PC-3 (cell line): ENCODE results near the gene DLG2. TPM values are rescaled to one million over a fixed set of nuclear protein-coding genes. Genes with fewer than 3 reads are reported as not detected.

Experiments
- ATAC-seq: fragments of 200-7000 bp; cut with Tn5 transposase; 2 replicates; pipeline ENCODE4 v1.9.1; 2020; ENCODE audit warnings: mild to moderate bottlenecking, moderate library complexity
- BruUV-seq: library from RNA; stranded (reverse); fragments of 400-500 nt; replicated peaks from 2 replicates; lab custom pipeline; 2021; lab: Mats Ljungman, UMichigan
- CTCF ChIA-PET: fragments of 300-600 bp; sonication (Branson Sonifier 250); formaldehyde crosslinking; loops from one replicate; lab custom pipeline; 2022; ENCODE audit warnings: antibody characterized with exemption; lab: Charles Lee
- POLR2A ChIA-PET: fragments of 300-600 bp; sonication (Branson Sonifier 250); formaldehyde crosslinking; loops from one replicate; lab custom pipeline; 2022; ENCODE audit warnings: antibody characterized with exemption; ENCODE audit not compliant: unreplicated experiment; lab: Charles Lee
- DNase-seq: peaks from one replicate; pipeline ENCODE4 v3.0.0-alpha.2; 2015
- H2AFZ ChIP-seq: fragments of 300-600 bp; sonication (generic); 2 replicates; pipeline ENCODE4 v1.6.0; 2016; ENCODE audit warnings: antibody characterized with exemption, low read length
- H3F3A ChIP-seq: fragments of 300-600 bp; sonication (generic); one replicate; pipeline ENCODE4 v1.6.0; 2017; ENCODE audit warnings: antibody characterized with exemption, low read length, control low read depth, mild to moderate bottlenecking; ENCODE audit not compliant: unreplicated experiment
- H3K27ac ChIP-seq: fragments of 300-600 bp; sonication (generic); 2 replicates; pipeline ENCODE4 v1.5.1; 2016; ENCODE audit warnings: mild to moderate bottlenecking, low read length
- H3K27me3 ChIP-seq: fragments of 300-600 bp; sonication (generic); 2 replicates; pipeline ENCODE4 v1.6.1; 2016; ENCODE audit warnings: low read length, mixed read lengths
- H3K36me3 ChIP-seq: fragments of 300-600 bp; sonication (generic); 2 replicates; pipeline ENCODE4 v1.6.1; 2016; ENCODE audit warnings: low read depth, mixed run types, low read length, mixed read lengths
- H3K4me1 ChIP-seq: fragments of 300-600 bp; sonication (generic); 2 replicates; pipeline ENCODE4 v1.5.1; 2016; ENCODE audit warnings: low read length; ENCODE audit not compliant: insufficient read depth
- H3K4me2 ChIP-seq: fragments of 300-600 bp; sonication (generic); 2 replicates; pipeline ENCODE4 v1.6.0; 2016; ENCODE audit warnings: low read length
- H3K4me3 ChIP-seq: fragments of 300-600 bp; sonication (generic); 2 replicates; pipeline ENCODE4 v1.5.1; 2016; ENCODE audit warnings: mild to moderate bottlenecking, low read length, mixed read lengths
- H3K79me2 ChIP-seq: fragments of 300-600 bp; sonication (generic); 2 replicates; pipeline ENCODE4 v1.6.1; 2017; ENCODE audit warnings: low read length, mixed read lengths
- H3K9ac ChIP-seq: fragments of 300-600 bp; sonication (generic); 2 replicates; pipeline ENCODE4 v1.6.0; 2016; ENCODE audit warnings: mild to moderate bottlenecking, low read length
- H3K9me2 ChIP-seq: fragments of 300-600 bp; sonication (generic); replicated peaks from 2 replicates; pipeline ENCODE4 v1.6.1; 2016; ENCODE audit warnings: mixed run types, low read length, mixed read lengths
- H3K9me3 ChIP-seq: fragments of 300-600 bp; sonication (generic); 2 replicates; pipeline ENCODE4 v1.6.1; 2016; ENCODE audit warnings: low read length, mixed read lengths
- H4K20me1 ChIP-seq: fragments of 300-600 bp; sonication (generic); 2 replicates; pipeline ENCODE4 v1.6.1; 2016; ENCODE audit warnings: low read length, mixed read lengths
- EZH2 ChIP-seq: fragments of 300-600 bp; sonication (generic); IDR thresholded peaks from one replicate; pipeline ENCODE4 v1.6.1; 2017; ENCODE audit warnings: antibody characterized with exemption, mild to moderate bottlenecking, low read length; ENCODE audit not compliant: unreplicated experiment
- EZH2phosphoT487 ChIP-seq: fragments of 300-600 bp; sonication (generic); IDR thresholded peaks from 2 replicates; pipeline ENCODE4 v1.6.1; 2018; ENCODE audit warnings: mild to moderate bottlenecking, antibody characterized with exemption, low read length, borderline replicate concordance
- intact Hi-C: fragments of 100-400 bp; cut with micrococcal nuclease; formaldehyde crosslinking; loops from 2 replicates; pipeline ENCODE4 v1.9.0; 2023
- total RNA-seq: library from RNA; depleted of rRNA; stranded (reverse); fragments of >200 nt; gene quantifications from 2 replicates; pipeline ENCODE4 v1.2.3, GENCODE V29; 2014
- TF ChIP-seq, protein P1 (sequence below): fragments of 300-600 bp; sonication (generic); conservative IDR thresholded peaks from 2 replicates; pipeline ENCODE4 v1.5.1; 2017; ENCODE audit warnings: antibody characterized with exemption, low read depth, mild to moderate bottlenecking, low read length

DLG2 gene
- total RNA-seq, 1 experiment from 2014 or later = 0.58 TPM

DNA sequence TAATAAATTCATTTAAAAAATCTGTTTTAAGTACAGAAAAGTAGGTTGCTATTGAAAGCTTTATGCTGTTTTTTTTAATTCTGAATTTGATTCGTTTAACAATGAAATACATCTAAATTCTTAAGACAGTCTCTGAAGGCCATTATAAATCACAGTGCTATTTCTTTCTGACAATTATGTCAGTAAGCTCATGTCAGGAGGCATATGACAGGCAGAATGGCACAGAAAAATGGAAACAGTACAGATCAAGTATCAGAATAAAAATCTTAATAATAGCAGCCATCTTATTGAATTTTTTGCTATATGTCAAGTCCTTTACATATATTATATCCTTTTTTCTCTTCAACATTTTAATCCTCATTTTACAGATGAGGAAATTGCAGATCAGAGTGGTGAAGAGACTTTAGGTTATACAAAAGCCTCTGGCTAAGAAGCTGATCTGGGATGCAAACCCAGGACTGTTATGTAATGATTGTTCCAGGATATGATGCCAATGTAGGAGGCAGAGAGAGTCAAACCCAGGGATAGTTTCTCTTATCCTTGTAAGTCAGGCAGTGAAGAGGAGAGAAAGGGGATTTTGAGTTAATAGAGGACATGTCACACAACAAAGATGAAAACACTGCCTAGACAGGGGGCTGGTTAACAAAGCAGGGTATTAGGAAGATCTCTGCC, 2057.9 kb downstream of the DLG2 start:
- CTCF ChIA-PET = no interaction called here
- H3K9me2 ChIP-seq = no peaks in the 10 kb centered on the region
- no peak overlapping the region for H3K4me2 ChIP-seq
- TF ChIP-seq, protein P1, sequence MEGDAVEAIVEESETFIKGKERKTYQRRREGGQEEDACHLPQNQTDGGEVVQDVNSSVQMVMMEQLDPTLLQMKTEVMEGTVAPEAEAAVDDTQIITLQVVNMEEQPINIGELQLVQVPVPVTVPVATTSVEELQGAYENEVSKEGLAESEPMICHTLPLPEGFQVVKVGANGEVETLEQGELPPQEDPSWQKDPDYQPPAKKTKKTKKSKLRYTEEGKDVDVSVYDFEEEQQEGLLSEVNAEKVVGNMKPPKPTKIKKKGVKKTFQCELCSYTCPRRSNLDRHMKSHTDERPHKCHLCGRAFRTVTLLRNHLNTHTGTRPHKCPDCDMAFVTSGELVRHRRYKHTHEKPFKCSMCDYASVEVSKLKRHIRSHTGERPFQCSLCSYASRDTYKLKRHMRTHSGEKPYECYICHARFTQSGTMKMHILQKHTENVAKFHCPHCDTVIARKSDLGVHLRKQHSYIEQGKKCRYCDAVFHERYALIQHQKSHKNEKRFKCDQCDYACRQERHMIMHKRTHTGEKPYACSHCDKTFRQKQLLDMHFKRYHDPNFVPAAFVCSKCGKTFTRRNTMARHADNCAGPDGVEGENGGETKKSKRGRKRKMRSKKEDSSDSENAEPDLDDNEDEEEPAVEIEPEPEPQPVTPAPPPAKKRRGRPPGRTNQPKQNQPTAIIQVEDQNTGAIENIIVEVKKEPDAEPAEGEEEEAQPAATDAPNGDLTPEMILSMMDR = no peak
- TF ChIP-seq EZH2phosphoT487 = no peak
- TF ChIP-seq EZH2 = no peak
- POLR2A ChIA-PET = no interaction called here
- DNase-seq (no peak), ATAC-seq (no peak)
- H3K4me3 ChIP-seq = no peak overlapping the region
- no peak overlapping the region for H2AFZ ChIP-seq
- no TSS peak for BruUV-seq
- no peaks in the 10 kb centered on the region for H3K4me1 ChIP-seq
- H3K79me2 ChIP-seq = no peaks in the 10 kb centered on the region
- intact Hi-C loops = no loop called here
- no peaks in the 10 kb centered on the region for H3F3A ChIP-seq
- H3K27ac ChIP-seq = no peak overlapping the region
- H4K20me1 ChIP-seq = no peaks in the 10 kb centered on the region
- H3K9me3 ChIP-seq = no peaks in the 10 kb centered on the region
- no peaks in the 10 kb centered on the region for H3K36me3 ChIP-seq
- no peak overlapping the region for H3K9ac ChIP-seq
- no peaks in the 10 kb centered on the region for H3K27me3 ChIP-seq

- no peaks in the 10 kb centered on the region for H3K79me2 ChIP-seq
- H3K9ac ChIP-seq = no peak overlapping the region
- no peak for ATAC-seq
- no peak overlapping the region for H2AFZ ChIP-seq
- no peaks in the 10 kb centered on the region for H3K36me3 ChIP-seq
- CTCF ChIA-PET = no interaction called here
- no peaks in the 10 kb centered on the region for H3K9me3 ChIP-seq
- H3K9me2 ChIP-seq = no peaks in the 10 kb centered on the region
- H3K4me1 ChIP-seq = no peaks in the 10 kb centered on the region
- no peaks in the 10 kb centered on the region for H4K20me1 ChIP-seq
- H3K4me2 ChIP-seq = no peak overlapping the region
- intact Hi-C loops = no loop called here
- no peak for DNase-seq
- H3K4me3 ChIP-seq = no peak overlapping the region
- no peaks in the 10 kb centered on the region for H3K27me3 ChIP-seq
- no peaks in the 10 kb centered on the region for H3F3A ChIP-seq
- POLR2A ChIA-PET = no interaction called here
- no TSS peak for BruUV-seq
- no peak overlapping the region for H3K27ac ChIP-seq
- TF ChIP-seq EZH2 = no peak
- no peak for TF ChIP-seq EZH2phosphoT487
Measured at GRCh38 chr11:83568516-83568915, 2058.6 kb downstream of the DLG2 start.

DNA sequence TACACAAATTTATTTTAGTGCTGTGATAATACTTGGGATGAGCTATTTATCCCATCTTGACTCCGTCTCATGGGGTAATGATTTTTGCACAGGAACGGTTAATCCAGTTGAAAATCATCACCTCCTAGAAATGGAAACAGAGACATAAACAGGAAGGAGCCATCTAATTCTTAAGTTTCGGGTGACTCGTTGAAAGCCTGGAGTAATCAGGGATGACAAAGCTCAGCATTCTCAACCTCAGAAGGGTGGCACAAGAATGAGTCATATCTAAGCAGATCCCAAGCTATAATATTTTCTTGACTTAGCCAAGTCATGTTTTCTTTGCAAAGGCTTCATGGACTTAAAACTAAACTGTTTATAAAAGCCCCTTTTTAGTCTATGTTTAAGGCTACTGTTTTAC, 2060.2 kb downstream of the DLG2 start:
- H3F3A ChIP-seq = no peaks in the 10 kb centered on the region
- H3K79me2 ChIP-seq = no peaks in the 10 kb centered on the region
- H3K9ac ChIP-seq = no peak overlapping the region
- H3K4me2 ChIP-seq = no peak overlapping the region
- BruUV-seq = no TSS peak
- no peak overlapping the region for H3K27ac ChIP-seq
- H3K27me3 ChIP-seq = no peaks in the 10 kb centered on the region
- no peaks in the 10 kb centered on the region for H3K9me3 ChIP-seq
- peak; percentile 40 for DNase-seq
- no peaks in the 10 kb centered on the region for H4K20me1 ChIP-seq
- intact Hi-C loops = no loop called here
- H2AFZ ChIP-seq = no peak overlapping the region
- H3K4me1 ChIP-seq = no peaks in the 10 kb centered on the region
- no peak for TF ChIP-seq EZH2
- no peaks in the 10 kb centered on the region for H3K36me3 ChIP-seq
- POLR2A ChIA-PET = no interaction called here
- CTCF ChIA-PET = no interaction called here
- H3K9me2 ChIP-seq = no peaks in the 10 kb centered on the region
- no peak overlapping the region for H3K4me3 ChIP-seq
- no peak for ATAC-seq
